Measurements from ENCODE around the gene GPC3. TPM values are rescaled to one million over a fixed set of nuclear protein-coding genes. Genes with fewer than 3 reads are reported as not detected.

The GPC3 gene
- polyA plus RNA-seq, 3 donors: not detected

GRCh38 chrX:133706890-133707289 is 278.5 kb downstream of the GPC3 start:
- H3K4me3 ChIP-seq (replicated peaks in 1 of 3; ENCODE audit: low read depth in 2 of 3, low read length in 3 of 3): no peak overlapping the region
- Mint-ChIP-seq H3K4me3 (no peak overlapping the region), H3K9me3 (peaks cover 0 to 3% (median 0%) of the 10 kb centered on the region in 7 donors), H3K27me3 (ENCODE audit: low read depth in 3 of 3) (peaks cover 0 to 4% (median 2%) of the 10 kb centered on the region in 3 donors), H3K36me3 (no peaks in the 10 kb centered on the region), H3K27ac (no peak overlapping the region), H3K4me1 (no peaks in the 10 kb centered on the region)
- no peaks in the 10 kb centered on the region for H3K79me2 ChIP-seq (ENCODE audit: insufficient read depth, low read length)
- H3K9me3 ChIP-seq (replicated peaks in 1 of 2; ENCODE audit: control insufficient read depth in 1 of 2, insufficient read depth in 1 of 2, low read length in 2 of 2): no peaks in the 10 kb centered on the region
- intact Hi-C loops (cut with micrococcal nuclease): no loop called here
- H4K20me1 ChIP-seq (ENCODE audit: insufficient read depth, low read length): no peaks in the 10 kb centered on the region
- no peak overlapping the region for H3K4me2 ChIP-seq (replicated peaks; ENCODE audit: extremely low read depth, low read length, poor library complexity, severe bottlenecking)
- H2AFZ ChIP-seq (ENCODE audit: insufficient read depth, low read depth, low read length, poor library complexity, severe bottlenecking): no peak overlapping the region
- no peaks in the 10 kb centered on the region for H3K36me3 ChIP-seq (replicated peaks in 1 of 2; ENCODE audit: control insufficient read depth in 1 of 2, insufficient read depth in 2 of 2, low read length in 2 of 2)
- no peaks in the 10 kb centered on the region for H3K27me3 ChIP-seq (ENCODE audit: control insufficient read depth in 2 of 2, insufficient read depth in 2 of 2, low read length in 2 of 2)
- no peak overlapping the region for H3K9ac ChIP-seq (ENCODE audit: insufficient read depth, low read length, poor library complexity, severe bottlenecking)
- H3K27ac ChIP-seq (ENCODE audit: low read depth in 1 of 2, low read length in 2 of 2): no peak overlapping the region
- no peaks in the 10 kb centered on the region for H3K4me1 ChIP-seq (ENCODE audit: control insufficient read depth in 1 of 2, insufficient read depth in 2 of 2, low read length in 2 of 2)
- no CpG with 5 or more reads among the region's 1 CpG for WGBS (ENCODE audit: insufficient coverage)
- no peak for DNase-seq
- TF ChIP-seq CTCF (IDR thresholded peaks at IDR 0.05): no peak

GRCh38 chrX:133702230-133702629 is 283.2 kb downstream of the GPC3 start:
- Histone ChIP-seq H3K4me1 (ENCODE audit: control insufficient read depth in 1 of 2, insufficient read depth in 2 of 2, low read length in 2 of 2) (no peaks in the 10 kb centered on the region), H3K4me3 (replicated peaks in 1 of 3; ENCODE audit: low read depth in 2 of 3, low read length in 3 of 3) (no peak overlapping the region), H3K9ac (ENCODE audit: insufficient read depth, low read length, poor library complexity, severe bottlenecking) (no peak overlapping the region), H3K36me3 (replicated peaks in 1 of 2; ENCODE audit: control insufficient read depth in 1 of 2, insufficient read depth in 2 of 2, low read length in 2 of 2) (no peaks in the 10 kb centered on the region), H3K27ac (ENCODE audit: low read depth in 1 of 2, low read length in 2 of 2) (no peak overlapping the region), H2AFZ (ENCODE audit: insufficient read depth, low read depth, low read length, poor library complexity, severe bottlenecking) (no peak overlapping the region), H3K27me3 (ENCODE audit: control insufficient read depth in 2 of 2, insufficient read depth in 2 of 2, low read length in 2 of 2) (no peaks in the 10 kb centered on the region), H4K20me1 (ENCODE audit: insufficient read depth, low read length) (no peaks in the 10 kb centered on the region), H3K9me3 (replicated peaks in 1 of 2; ENCODE audit: control insufficient read depth in 1 of 2, insufficient read depth in 1 of 2, low read length in 2 of 2) (no peaks in the 10 kb centered on the region), H3K4me2 (replicated peaks; ENCODE audit: extremely low read depth, low read length, poor library complexity, severe bottlenecking) (no peak overlapping the region), H3K79me2 (ENCODE audit: insufficient read depth, low read length) (no peaks in the 10 kb centered on the region)
- DNase-seq: no peak
- peaks cover 0 to 5% (median 2%) of the 10 kb centered on the region in 3 donors for H3K27me3 Mint-ChIP-seq (ENCODE audit: low read depth in 3 of 3)
- TF ChIP-seq CTCF (IDR thresholded peaks at IDR 0.05): no peak
- peaks cover 0 to 5% (median 0%) of the 10 kb centered on the region in 7 donors for H3K9me3 Mint-ChIP-seq
- no peaks in the 10 kb centered on the region for H3K36me3 Mint-ChIP-seq
- H3K4me1 Mint-ChIP-seq: no peaks in the 10 kb centered on the region
- H3K4me3 Mint-ChIP-seq: no peak overlapping the region
- intact Hi-C loops (cut with micrococcal nuclease): no loop called here
- no peak overlapping the region for H3K27ac Mint-ChIP-seq
